K562 (cell line): ENCODE results near the gene KIAA0513. TPM values are rescaled to one million over a fixed set of nuclear protein-coding genes. Genes with fewer than 3 reads are reported as not detected.
A peak's percentile ranks its signal among the peaks of the same experiment; 100 is the strongest.

Experiments used
- ATF7 ChIP-seq: fragments of 450-650 bp; IDR thresholded peaks from 2 replicates; pipeline ENCODE4 v1.7.1; 2014; ENCODE audit warnings: mild to moderate bottlenecking, moderate library complexity
- CREB3L1 ChIP-seq: fragments of 450-650 bp; IDR thresholded peaks from 2 replicates; pipeline ENCODE4 v1.6.1; 2014; ENCODE audit warnings: low read depth, mild to moderate bottlenecking, moderate library complexity, borderline replicate concordance
- DMBX1 ChIP-seq: fragments of 250-450 bp; sonication (Bioruptor Pico); IDR thresholded peaks from 2 replicates; pipeline ENCODE4 v1.8.0; 2022; ENCODE audit warnings: inconsistent platforms, mild to moderate bottlenecking, moderate library complexity, borderline replicate concordance
- DPF2 ChIP-seq: fragments of 450-650 bp; IDR thresholded peaks from 2 replicates; pipeline ENCODE4 v1.6.1; 2016
- EP300 ChIP-seq: IDR thresholded peaks from 2 replicates; pipeline ENCODE4 v1.6.1; 2012; ENCODE audit warnings: low read length, improper control_type of control experiment
- FUS ChIP-seq: fragments of 200-400 bp; formaldehyde crosslinking; optimal IDR thresholded peaks from 2 replicates; pipeline ENCODE3; 2017; ENCODE audit warnings: low read depth, low read length
- GABPB1 ChIP-seq: sonication (generic); formaldehyde crosslinking; IDR thresholded peaks from 2 replicates; pipeline ENCODE4 v1.8.0; 2022; ENCODE audit warnings: mild to moderate bottlenecking, missing genetic modification reagents
- HNRNPLL ChIP-seq: fragments of 200-400 bp; formaldehyde crosslinking; IDR thresholded peaks from 2 replicates; pipeline ENCODE4 v1.6.1; 2017; ENCODE audit warnings: low read length, low read depth, mild to moderate bottlenecking; ENCODE audit not compliant: poor library complexity, severe bottlenecking
- MXI1 ChIP-seq: IDR thresholded peaks from 2 replicates; pipeline ENCODE4 v1.6.1; 2011; ENCODE audit warnings: low read depth, mild to moderate bottlenecking, improper control_type of control experiment, low read length
- NFRKB ChIP-seq: fragments of 450-650 bp; IDR thresholded peaks from 2 replicates; pipeline ENCODE4 v1.6.1; 2016; ENCODE audit warnings: low read depth
- RBBP5 ChIP-seq: fragments of 200-600 bp; sonication (generic); IDR thresholded peaks from 2 replicates; pipeline ENCODE4 v1.6.1; 2012; ENCODE audit warnings: borderline replicate concordance, mild to moderate bottlenecking, low read length, control low read depth, inconsistent platforms; ENCODE audit not compliant: insufficient read depth, poor library complexity, severe bottlenecking
- RBM22 ChIP-seq: fragments of 200-400 bp; formaldehyde crosslinking; IDR thresholded peaks from 2 replicates; pipeline ENCODE4 v1.6.1; 2018; ENCODE audit warnings: low read length, low read depth; ENCODE audit not compliant: poor library complexity, severe bottlenecking
- SP1 ChIP-seq: sonication (generic); formaldehyde crosslinking; IDR thresholded peaks from 2 replicates; pipeline ENCODE4 v1.8.1; 2022; ENCODE audit warnings: mild to moderate bottlenecking, missing genetic modification reagents
- TCFL5 ChIP-seq: fragments of 250-450 bp; sonication (Bioruptor Pico); conservative IDR thresholded peaks from 2 replicates; pipeline ENCODE4 v1.6.1; 2021; ENCODE audit warnings: mild to moderate bottlenecking, moderate library complexity, matching md5 sums
- VEZF1 ChIP-seq: fragments of 200-800 bp; sonication (Bioruptor generic); IDR thresholded peaks from 2 replicates; pipeline ENCODE4 v1.6.1; 2017; ENCODE audit warnings: missing genetic modification characterization, missing compliant biosample characterization
- ZKSCAN1 ChIP-seq: fragments of 150-350 bp; IDR thresholded peaks from 2 replicates; pipeline ENCODE4 v1.6.1; 2016; ENCODE audit warnings: low read depth, low read length
- ZNF212 ChIP-seq: fragments of 450-650 bp; formaldehyde crosslinking; IDR thresholded peaks from 2 replicates; pipeline ENCODE4 v1.4.0; 2020; ENCODE audit warnings: mild to moderate bottlenecking
- ZNF232 ChIP-seq: sonication (generic); formaldehyde crosslinking; IDR thresholded peaks from 2 replicates; pipeline ENCODE4 v1.8.0; 2022; ENCODE audit warnings: mild to moderate bottlenecking, missing genetic modification reagents
- ZNF655 ChIP-seq: fragments of 250-450 bp; sonication (Bioruptor Pico); IDR thresholded peaks from 2 replicates; pipeline ENCODE4 v1.5.0; 2021
- polyA plus RNA-seq, 8 experiments: library from polyadenylated mRNA; depleted of rRNA in 4 of 8; stranded (reverse) in 5 of 8; unstranded in 3 of 8; fragments of >200 nt; fragmentation: Nextera tagmentation in 2 of 8; fragmentation: Illumina TruSeq in 1 of 8; extraction: Ambion mirVana in 2 of 8; extraction: Trizol in 1 of 8; gene quantifications; 2 replicates each; pipeline versions ENCODE4 v1.2.1 to v1.2.3, GENCODE V29; 2011 to 2014; ENCODE audit warnings: inconsistent platforms in 1 of 8, missing spikeins in 1 of 8
- total RNA-seq, 7 experiments: library from RNA; depleted of rRNA in 6 of 7; stranded (reverse); fragments of >200 nt in 6 of 7; fragmentation: Illumina TruSeq in 2 of 7; extraction: Trizol in 2 of 7; gene quantifications; 2 replicates each; pipeline versions ENCODE4 v1.2.1 to v1.2.3, GENCODE V29; 2011 to 2021; ENCODE audit warnings: low replicate concordance in 1 of 7
- TF ChIP-seq, protein P1 (sequence below), 2 experiments: fragments of 450-650 bp; conservative IDR thresholded peaks; 2 replicates each; pipeline ENCODE4 v1.6.1; 2017; ENCODE audit warnings: mild to moderate bottlenecking in 2 of 2, moderate library complexity in 2 of 2

KIAA0513 gene
- total and polyA plus RNA-seq, 9 of the 15 experiments (the other 6 are each of a cell fraction or from before 2014, with no cell fraction given) = 0.18 to 13.7 (median 10.2) TPM

DNA sequence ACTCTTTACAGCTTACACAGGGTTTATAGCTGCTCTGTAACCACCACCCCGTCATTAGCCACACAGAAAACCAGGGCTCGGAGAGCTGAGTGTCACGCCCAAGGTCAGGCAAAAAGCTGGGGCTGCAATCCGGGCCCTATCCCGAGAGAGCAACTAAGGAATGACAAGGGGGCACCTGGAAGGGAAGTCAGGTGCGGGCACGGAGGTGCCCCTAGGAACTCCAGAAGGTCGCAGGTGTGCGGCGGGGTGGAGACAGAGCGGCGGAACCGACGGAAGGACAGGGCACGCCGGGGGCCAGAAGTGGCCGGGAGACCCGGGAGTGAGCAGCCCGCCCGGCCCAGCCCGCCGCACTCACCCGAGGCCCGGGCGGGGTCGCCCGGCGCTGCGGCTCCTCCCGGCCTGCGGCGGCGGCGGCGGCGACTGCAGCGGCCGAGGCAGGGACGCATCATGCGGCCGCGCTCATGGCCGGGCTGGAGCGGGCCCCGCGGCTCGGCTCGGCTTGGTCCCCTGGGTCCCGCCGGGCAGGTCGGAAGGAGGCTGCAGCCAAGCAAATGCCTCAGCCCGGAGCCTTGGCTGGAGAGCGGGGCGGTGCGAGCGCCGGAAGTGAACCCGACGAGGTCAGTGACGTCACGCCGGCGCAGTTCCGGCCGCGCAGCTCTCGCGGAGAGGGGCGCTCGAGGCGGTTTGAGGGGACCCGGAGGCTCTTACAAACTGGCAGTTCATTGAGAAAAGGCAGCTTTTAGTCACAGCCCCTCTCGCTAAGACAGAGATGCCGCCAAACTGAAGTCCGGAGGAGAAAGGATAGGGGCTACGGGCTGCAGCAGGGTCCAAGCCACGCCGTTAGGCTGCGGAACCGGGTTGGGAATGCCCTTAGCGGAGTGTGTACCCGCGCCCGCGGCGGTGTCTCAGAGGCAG is 16.4 kb upstream of the KIAA0513 start, which contains the start of gene ZDHHC7 (continued):
- TF ChIP-seq FUS = no peak
- peak; percentile 94 for TF ChIP-seq RBBP5
- TF ChIP-seq, protein P1, sequence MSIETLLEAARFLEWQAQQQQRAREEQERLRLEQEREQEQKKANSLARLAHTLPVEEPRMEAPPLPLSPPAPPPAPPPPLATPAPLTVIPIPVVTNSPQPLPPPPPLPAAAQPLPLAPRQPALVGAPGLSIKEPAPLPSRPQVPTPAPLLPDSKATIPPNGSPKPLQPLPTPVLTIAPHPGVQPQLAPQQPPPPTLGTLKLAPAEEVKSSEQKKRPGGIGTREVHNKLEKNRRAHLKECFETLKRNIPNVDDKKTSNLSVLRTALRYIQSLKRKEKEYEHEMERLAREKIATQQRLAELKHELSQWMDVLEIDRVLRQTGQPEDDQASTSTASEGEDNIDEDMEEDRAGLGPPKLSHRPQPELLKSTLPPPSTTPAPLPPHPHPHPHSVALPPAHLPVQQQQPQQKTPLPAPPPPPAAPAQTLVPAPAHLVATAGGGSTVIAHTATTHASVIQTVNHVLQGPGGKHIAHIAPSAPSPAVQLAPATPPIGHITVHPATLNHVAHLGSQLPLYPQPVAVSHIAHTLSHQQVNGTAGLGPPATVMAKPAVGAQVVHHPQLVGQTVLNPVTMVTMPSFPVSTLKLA (conservative IDR thresholded peaks at IDR 0.05) = peak in 1 of 2 experiments; percentile 83; a peak in 3 of 4 replicates
- peak; percentile 59 for TF ChIP-seq VEZF1 (CRISPR knock-in tag)
- TF ChIP-seq RBM22 = peak; percentile 25
- TF ChIP-seq HNRNPLL = peak; percentile 94
- TF ChIP-seq ATF7 = peak; percentile 98
- TF ChIP-seq EP300 = peak; percentile 16; the same call in 1 of the 2 replicates
- TF ChIP-seq MXI1 = no peak
- TF ChIP-seq ZNF232 = 0 out of 2 replicates have a peak, but pooled peaks have one; percentile 42
- 0 out of 2 replicates have a peak, but pooled peaks have one; percentile 47 for TF ChIP-seq DPF2
- peak; percentile 64 for TF ChIP-seq SP1 (CRISPR knock-in tag)
- no peak for TF ChIP-seq ZNF655 (CRISPR knock-in tag)
- TF ChIP-seq ZNF212 (CRISPR knock-in tag) = peak; percentile 86; the same call in 1 of the 2 replicates
- 0 out of 2 replicates have a peak, but pooled peaks have one; percentile 44 for TF ChIP-seq ZKSCAN1
- TF ChIP-seq GABPB1 (CRISPR knock-in tag) = peak; percentile 96
- TF ChIP-seq NFRKB = peak; percentile 84; the same call in 1 of the 2 replicates
- no peak; the same call in 1 of the 2 replicates for TF ChIP-seq DMBX1 (CRISPR knock-in tag)
- TF ChIP-seq TCFL5 (CRISPR knock-in tag) = 0 out of 2 replicates have a peak, but pooled peaks have one; percentile 37
- TF ChIP-seq CREB3L1 = peak; percentile 82
